ENCODE measurements around the gene F9.
A peak's percentile ranks its signal among the peaks of the same experiment; 100 is the strongest.

Gene F9

GRCh38 chrX:139554991-139555675 is 24.6 kb downstream of the F9 start:
- no peak for TF ChIP-seq CTCF (IDR thresholded peaks at IDR 0.05; ENCODE audit: low read depth, low read length)
- DNase-seq (ENCODE audit: extremely low read depth, low read depth): no peak

GRCh38 chrX:139559383-139560042 is 29.0 kb downstream of the F9 start:
- TF ChIP-seq CTCF (IDR thresholded peaks at IDR 0.05; ENCODE audit: low read depth, low read length): peak; percentile 55

GRCh38 chrX:139560221-139560620 is 29.7 kb downstream of the F9 start:
- no peak for TF ChIP-seq CTCF (IDR thresholded peaks at IDR 0.05; ENCODE audit: low read depth, low read length)
- DNase-seq (ENCODE audit: extremely low read depth, low read depth): no peak

More at GRCh38 chrX:139559383-139560042, 29.0 kb downstream of the F9 start:
- DNase-seq (ENCODE audit: extremely low read depth, low read depth): peak; percentile 20

- TF ChIP-seq CTCF (IDR thresholded peaks at IDR 0.05; ENCODE audit: low read depth, low read length): no peak
- no peak for DNase-seq (ENCODE audit: extremely low read depth, low read depth)
Measured at GRCh38 chrX:139563251-139563650, 32.7 kb downstream of the F9 start.

- no peak for DNase-seq (ENCODE audit: extremely low read depth, low read depth)
- TF ChIP-seq CTCF (IDR thresholded peaks at IDR 0.05; ENCODE audit: low read depth, low read length): no peak
Measured at GRCh38 chrX:139566981-139567380, 36.4 kb downstream of the F9 start.

GRCh38 chrX:139581068-139581467 is 50.5 kb downstream of the F9 start:
- TF ChIP-seq CTCF (IDR thresholded peaks at IDR 0.05; ENCODE audit: low read depth, low read length): no peak
- DNase-seq (ENCODE audit: extremely low read depth, low read depth): no peak

- DNase-seq (ENCODE audit: extremely low read depth, low read depth): no peak
- no peak for TF ChIP-seq CTCF (IDR thresholded peaks at IDR 0.05; ENCODE audit: low read depth, low read length)
Measured at GRCh38 chrX:139585613-139586012, 55.1 kb downstream of the F9 start.

Measured in AG09319 (cell line).